NCI-H2227 (cell line): ENCODE measurements around the gene CCDC60.
A peak's percentile ranks its signal among the peaks of the same experiment; 100 is the strongest.

ENCODE experiments used
- DNase-seq: peaks from one replicate; lab custom pipeline; 2025; ENCODE audit not compliant: unreplicated experiment; lab: John Stamatoyannopoulos, UW

CCDC60 gene

DNA sequence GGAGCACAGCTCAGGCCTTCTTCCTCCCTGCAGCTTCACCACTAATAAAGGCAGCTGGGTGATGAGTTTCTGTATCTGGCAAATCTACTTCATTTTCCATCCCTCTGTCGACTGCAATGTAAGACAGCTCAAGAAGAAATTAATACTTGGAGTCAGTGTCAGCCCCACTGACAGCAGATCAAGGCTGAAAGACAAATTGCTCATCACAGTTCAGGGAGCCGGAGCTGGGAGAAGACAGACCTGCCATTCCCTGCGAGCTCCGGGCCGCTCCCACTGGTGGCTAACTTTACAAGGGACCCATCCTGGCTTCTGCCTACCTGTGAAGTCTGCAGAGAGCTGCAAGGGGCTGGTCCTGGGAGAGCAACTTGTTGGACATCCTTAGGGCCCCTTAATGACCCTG lies 49.8 kb downstream of the CCDC60 start:
- DNase-seq: no peak

- DNase-seq: no peak
Measured at GRCh38 chr12:119385659-119386058, 51.1 kb downstream of the CCDC60 start.

DNA sequence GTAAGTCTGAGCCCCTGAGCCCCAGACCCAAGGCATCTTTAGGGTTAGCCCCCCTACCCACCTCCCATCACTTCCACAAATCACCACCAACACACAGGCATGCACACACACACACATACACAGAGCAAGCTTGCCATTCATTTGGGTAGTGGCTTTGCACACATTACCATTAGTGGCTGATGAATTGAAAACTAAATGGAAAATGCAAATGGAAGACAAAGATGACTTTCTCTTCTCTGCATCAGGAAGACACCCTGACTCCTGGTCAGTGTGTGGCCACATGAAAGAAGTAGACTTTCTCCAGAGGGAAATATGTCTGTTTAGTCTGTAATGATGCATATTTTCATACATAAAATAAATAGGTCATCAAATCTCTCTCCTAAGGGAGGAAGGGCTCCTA lies 55.2 kb downstream of the CCDC60 start:
- no peak for DNase-seq

- no peak for DNase-seq
Measured at GRCh38 chr12:119391673-119392072, 57.1 kb downstream of the CCDC60 start.

- no peak for DNase-seq
Measured at GRCh38 chr12:119393677-119394076, 59.1 kb downstream of the CCDC60 start.

- DNase-seq: no peak
Measured at GRCh38 chr12:119397540-119397939, 63.0 kb downstream of the CCDC60 start.

DNA sequence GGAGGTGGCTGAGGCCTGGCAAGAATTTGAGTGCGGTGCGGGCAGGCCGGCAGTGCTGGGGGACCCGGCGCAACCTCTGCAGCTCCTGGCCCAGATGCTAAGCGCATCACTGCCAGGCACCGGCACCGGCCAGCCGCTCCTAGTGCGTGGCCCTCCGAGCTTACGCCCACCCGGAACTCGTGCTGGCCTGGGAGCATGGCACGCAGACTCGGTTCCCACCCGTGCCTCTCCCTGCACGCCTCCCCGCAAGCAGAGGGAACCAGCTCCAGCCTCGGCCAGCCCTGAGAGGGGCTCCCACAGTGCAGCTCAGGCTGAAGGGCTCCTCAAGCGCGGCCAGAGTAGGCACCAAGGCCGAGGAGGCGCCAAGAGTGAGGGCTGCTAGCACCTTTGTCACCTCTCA lies 63.7 kb downstream of the CCDC60 start:
- no peak for DNase-seq

GRCh38 chr12:119399301-119399700 lies 64.8 kb downstream of the CCDC60 start:
- no peak for DNase-seq

DNA sequence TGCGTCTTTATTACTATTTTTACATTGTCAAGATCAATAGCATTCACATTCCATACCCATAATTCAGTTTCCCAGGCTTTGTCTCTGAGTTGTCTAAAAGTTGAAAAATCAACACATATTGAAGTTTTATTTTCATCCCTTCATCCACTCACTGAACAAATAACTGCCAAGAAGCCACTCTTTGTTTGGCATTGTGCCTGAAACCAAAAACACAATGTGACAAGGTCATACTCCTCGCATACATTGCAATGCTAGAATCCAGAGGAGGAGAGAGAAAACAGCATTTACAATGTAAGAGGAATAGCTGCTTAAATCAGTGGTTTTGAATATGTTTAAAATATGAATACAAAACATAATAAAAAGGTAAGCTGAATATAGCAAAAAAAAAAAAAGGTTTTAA lies 71.8 kb downstream of the CCDC60 start:
- no peak for DNase-seq

DNA sequence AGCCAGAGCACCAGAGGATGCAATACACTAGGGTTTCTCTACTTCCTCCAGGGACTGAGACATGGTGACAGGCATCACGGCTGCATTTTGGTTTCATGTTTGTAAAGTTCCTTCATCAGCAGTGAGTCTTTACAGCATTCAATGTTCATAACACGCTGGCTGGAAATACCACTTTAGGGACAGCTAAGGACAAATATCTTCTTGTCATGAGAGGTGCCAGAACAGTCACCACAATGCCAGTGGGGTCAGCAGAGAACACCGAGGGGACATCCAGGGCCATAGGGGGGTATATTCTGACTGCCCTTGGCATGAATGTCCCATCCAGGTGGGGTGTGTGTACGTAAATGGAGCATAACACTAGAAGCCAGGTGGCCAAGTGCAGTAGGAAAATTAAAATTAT lies 72.3 kb downstream of the CCDC60 start:
- DNase-seq: no peak

- DNase-seq: no peak
Measured at GRCh38 chr12:119409043-119409442, 74.5 kb downstream of the CCDC60 start.

DNA sequence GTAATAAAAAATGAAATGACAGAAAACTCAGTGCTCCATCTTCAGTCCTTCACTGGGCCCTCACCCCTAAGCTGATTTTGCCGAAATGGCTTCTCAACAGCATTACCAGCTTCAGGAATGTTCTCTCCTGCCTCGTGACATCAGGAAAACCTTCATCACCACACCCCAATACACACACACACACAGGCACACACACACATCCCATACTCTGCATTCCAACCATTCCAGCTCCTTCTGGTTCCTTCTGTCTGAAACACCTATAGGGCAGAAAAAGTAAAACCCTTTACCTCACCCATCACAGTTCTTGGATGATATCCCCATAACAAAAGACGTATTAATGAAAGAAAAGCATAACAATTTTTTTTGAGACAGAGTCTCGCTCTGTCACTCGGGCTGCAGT lies 75.9 kb downstream of the CCDC60 start:
- no peak for DNase-seq

- no peak for DNase-seq
Measured at GRCh38 chr12:119412306-119412705, 77.8 kb downstream of the CCDC60 start.

DNA sequence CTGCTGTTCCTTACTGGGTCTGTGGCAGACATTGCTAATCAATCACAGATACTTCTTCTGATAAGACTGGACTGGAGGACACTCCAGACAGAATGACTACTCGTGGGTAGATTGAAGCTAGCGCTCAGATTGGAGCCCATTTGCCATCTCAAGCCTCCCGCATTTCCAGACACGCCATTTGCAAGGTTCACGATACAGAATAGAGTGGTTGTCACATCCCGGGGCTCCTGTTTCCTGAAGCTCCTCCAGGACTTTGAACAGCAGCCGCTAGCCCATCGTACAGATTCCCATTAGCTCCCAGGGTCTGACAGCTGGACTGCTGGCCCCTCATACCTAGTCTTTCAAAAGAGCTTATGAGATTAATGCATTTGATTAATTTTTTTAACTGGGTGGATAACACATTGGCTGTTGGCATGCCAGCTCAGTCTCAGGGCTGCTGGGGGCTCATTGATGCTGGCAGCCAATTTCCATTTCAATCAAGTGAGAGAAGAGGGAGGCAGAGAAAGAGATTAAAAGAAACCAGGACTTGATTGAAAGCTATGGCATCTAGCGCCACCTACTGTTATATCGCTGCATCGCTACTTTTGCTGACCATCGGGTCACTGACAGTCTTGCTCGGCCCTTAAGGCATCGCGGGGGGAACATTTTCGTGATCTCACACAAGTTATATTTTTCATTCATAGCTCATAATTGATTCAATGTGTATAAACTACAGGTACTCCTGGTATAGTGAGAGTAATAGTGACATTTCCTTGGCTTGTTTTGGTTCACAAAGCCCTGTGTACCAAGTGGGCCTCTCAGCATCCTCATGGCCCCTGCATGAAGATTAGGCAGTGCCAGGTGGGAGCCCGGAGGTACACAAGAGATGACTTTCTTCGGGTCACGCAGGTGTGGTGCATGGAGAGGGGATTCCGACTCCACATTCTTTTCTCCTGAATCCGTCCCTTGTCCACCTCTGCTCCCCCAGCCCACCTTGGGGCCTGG lies 78.6 kb downstream of the CCDC60 start:
- peak; percentile 84 for DNase-seq

DNA sequence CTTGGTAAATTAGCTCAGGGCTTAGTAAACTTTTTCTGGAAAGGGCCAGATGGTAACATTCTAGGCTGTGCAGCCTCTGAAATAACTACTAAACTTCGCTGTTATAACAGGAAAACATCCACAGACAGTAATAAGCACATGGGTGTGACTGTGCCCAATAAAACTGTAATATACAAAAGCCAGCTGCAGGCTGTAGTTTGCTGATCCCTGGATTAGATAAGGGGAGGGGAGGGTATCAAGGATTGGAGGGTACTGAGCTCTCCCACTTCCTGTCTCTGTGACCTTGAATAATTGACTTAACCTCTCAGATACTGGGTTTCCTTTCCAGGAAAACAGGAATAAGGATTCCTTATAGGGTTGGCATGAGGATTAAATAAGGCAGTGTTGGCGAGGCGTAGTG lies 81.2 kb downstream of the CCDC60 start:
- DNase-seq: no peak

DNA sequence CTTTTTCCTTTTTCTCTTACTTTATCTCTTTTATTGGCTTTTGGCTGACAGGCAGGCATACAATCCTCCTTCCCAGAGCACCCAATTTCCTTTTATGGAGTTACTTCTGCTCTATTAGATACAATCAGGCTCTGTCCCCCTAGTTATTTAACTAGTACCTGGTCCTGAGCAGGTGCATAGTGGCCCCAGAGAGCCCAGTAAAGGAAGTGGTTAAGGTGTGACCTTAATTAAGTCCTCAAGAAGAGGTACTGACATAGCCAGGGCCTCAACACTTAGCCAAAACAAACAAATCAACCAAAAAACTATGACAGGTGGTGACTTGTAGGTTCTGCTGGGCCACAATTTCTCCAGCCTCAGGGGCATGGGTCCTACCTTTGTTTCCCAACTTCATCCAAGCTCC lies 82.9 kb downstream of the CCDC60 start:
- DNase-seq: no peak

- DNase-seq: no peak
Measured at GRCh38 chr12:119419381-119419780, 84.9 kb downstream of the CCDC60 start.

GRCh38 chr12:119423285-119423684 lies 88.8 kb downstream of the CCDC60 start:
- no peak for DNase-seq

DNA sequence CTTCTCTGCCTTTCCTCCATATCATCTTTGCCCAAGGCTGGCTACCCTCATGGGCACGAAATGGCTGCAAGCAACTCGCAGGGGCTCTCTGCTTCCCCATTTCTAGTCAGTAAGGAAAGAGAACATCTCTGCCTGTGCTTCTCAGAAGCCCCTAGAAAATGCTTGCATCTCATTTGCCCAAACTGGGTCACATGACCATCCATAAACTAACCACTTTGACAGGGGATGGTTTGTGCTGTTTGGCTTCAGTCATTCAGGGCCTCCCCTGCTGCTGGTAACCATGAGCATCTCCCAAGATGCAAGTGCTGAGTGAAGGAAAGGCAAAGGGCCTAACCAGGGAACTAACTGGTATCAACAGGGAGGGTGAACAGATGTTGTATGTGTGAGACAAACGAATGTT lies 91.1 kb downstream of the CCDC60 start:
- no peak for DNase-seq

GRCh38 chr12:119431151-119431550 lies 96.6 kb downstream of the CCDC60 start:
- DNase-seq: no peak

DNA sequence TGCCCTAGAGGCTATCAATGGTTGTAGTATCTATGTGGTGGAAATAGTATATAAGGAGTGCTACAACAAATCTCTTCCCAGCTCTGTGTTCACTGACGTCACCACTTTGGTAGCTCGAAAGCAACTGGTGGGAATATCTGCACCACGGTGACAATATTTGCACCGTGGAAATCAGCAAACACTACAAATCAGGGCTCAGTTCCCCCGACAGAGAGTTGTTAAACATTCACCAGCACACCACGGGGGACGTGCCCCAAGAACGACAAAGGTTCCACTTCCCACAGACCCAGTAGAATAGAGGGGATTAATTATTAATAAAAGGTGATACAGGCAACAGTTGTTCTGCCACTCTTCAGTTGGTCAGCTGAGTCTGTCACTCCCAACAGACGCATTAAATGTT lies 98.4 kb downstream of the CCDC60 start:
- DNase-seq: no peak

DNA sequence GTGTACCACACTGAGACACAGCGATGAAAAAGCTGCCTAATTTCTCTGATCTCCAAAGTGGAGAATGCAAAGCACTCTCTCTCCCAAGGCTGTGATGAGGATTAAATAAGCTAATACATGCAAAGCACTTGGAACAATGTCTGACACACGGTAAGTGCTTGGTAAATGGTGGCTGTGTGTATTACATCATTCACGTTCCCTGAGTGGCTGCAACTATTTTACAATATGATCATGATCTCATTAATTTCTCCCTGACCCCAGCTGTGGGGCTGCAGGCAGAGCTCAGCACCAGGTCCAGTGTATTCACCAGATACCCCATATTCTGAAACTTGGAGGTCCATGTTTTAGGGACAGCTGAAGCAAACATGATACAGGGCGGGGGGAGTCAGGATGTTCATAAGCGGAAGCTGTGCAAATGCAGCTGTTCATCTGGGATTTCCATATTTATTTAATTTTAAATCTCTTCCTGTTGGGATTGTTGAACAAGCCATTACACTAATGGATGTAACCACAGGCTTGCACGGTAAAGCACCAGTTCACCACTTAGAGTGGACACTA lies 106.4 kb downstream of the CCDC60 start:
- DNase-seq: no peak
